H1 (cell line): ENCODE measurements around the gene PRKCZ. TPM values are rescaled to one million over a fixed set of nuclear protein-coding genes. Genes with fewer than 3 reads are reported as not detected.

Source experiments
- CTCF ChIA-PET: fragments of 300-600 bp; sonication (Branson Sonifier 250); formaldehyde crosslinking; loops from one replicate; lab custom pipeline; 2021; ENCODE audit not compliant: partially characterized antibody; lab: Charles Lee
- POLR2A ChIA-PET: fragments of 300-600 bp; sonication (Branson Sonifier 250); formaldehyde crosslinking; loops from one replicate; lab custom pipeline; 2021; ENCODE audit warnings: inconsistent platforms; ENCODE audit not compliant: partially characterized antibody; lab: Charles Lee
- DNase-seq, 2 experiments: peaks; one replicate each; pipeline versions ENCODE4 v3.0.0 to v3.0.0-alpha.2; 2010 to 2022; ENCODE audit warnings: low spot score in 2 of 2, low read depth in 1 of 2, mixed read lengths in 1 of 2
- FAIRE-seq: peaks from 2 replicates; lab custom pipeline; 2011; peaks lifted over from hg19 to GRCh38; lab: Jason Lieb, UNC
- H2AFZ ChIP-seq: 2 replicates; pipeline ENCODE4 v1.8.1; 2012; ENCODE audit warnings: low read length, inconsistent platforms
- H2AK5ac ChIP-seq: 2 replicates; pipeline ENCODE4 v1.6.1; 2013; ENCODE audit warnings: low read depth, low read length
- H2BK120ac ChIP-seq: replicated peaks from 2 replicates; pipeline ENCODE3; 2013; ENCODE audit warnings: low read depth, low read length, inconsistent platforms
- H2BK12ac ChIP-seq: 2 replicates; pipeline ENCODE4 v1.6.1; 2013; ENCODE audit warnings: low read depth, low read length
- H2BK15ac ChIP-seq: 2 replicates; pipeline ENCODE4 v1.6.1; 2013; ENCODE audit warnings: low read length
- H2BK20ac ChIP-seq: 2 replicates; pipeline ENCODE4 v1.6.1; 2013; ENCODE audit warnings: low read length
- H2BK5ac ChIP-seq: 2 replicates; pipeline ENCODE4 v1.6.1; 2013; ENCODE audit warnings: low read depth, low read length
- H3K14ac ChIP-seq: 2 replicates; pipeline ENCODE4 v1.6.1; 2013; ENCODE audit warnings: inconsistent platforms; ENCODE audit not compliant: insufficient read length
- H3K18ac ChIP-seq: 2 replicates; pipeline ENCODE4 v1.6.1; 2013; ENCODE audit warnings: low read length; ENCODE audit errors: extremely low read depth
- H3K23ac ChIP-seq: 2 replicates; pipeline ENCODE4 v1.6.1; 2013; ENCODE audit warnings: inconsistent platforms; ENCODE audit not compliant: insufficient read length
- H3K23me2 ChIP-seq: 2 replicates; pipeline ENCODE4 v1.6.1; 2013; ENCODE audit warnings: low read depth, low read length
- H3K27ac ChIP-seq: 2 replicates; pipeline ENCODE4 v1.6.1; 2011; ENCODE audit warnings: low read depth, low read length, inconsistent platforms
- H3K27me3 ChIP-seq, 4 experiments: replicated peaks in 1 of 4; 1 replicate in 1 of 4; 2 replicates in 3 of 4; pipeline versions ENCODE4 v1.6.1 to v1.8.1; 2011 to 2013; ENCODE audit warnings: low read length in 3 of 4, mild to moderate bottlenecking in 3 of 4, inconsistent platforms in 2 of 4, mixed read lengths in 2 of 4, moderate library complexity in 1 of 4; ENCODE audit not compliant: control insufficient read depth in 3 of 4, insufficient read depth in 3 of 4; ENCODE audit errors: extremely low read depth in 1 of 4
- H3K36me3 ChIP-seq, 4 experiments: 2 replicates each; pipeline versions ENCODE4 v1.6.1 to v1.8.1; 2011 to 2013; ENCODE audit warnings: mild to moderate bottlenecking in 4 of 4, low read length in 3 of 4, moderate library complexity in 2 of 4, control low read depth in 1 of 4, inconsistent platforms in 1 of 4; ENCODE audit not compliant: insufficient read depth in 4 of 4, control insufficient read depth in 2 of 4
- H3K4ac ChIP-seq: replicated peaks from 2 replicates; pipeline ENCODE3; 2013; ENCODE audit warnings: low read length, low read depth, mixed read lengths, inconsistent platforms; ENCODE audit not compliant: insufficient read length
- H3K4me1 ChIP-seq, 4 experiments: replicated peaks in 1 of 4; 1 replicate in 1 of 4; 2 replicates in 3 of 4; pipeline versions ENCODE4 v1.6.1 to v1.8.1; 2011 to 2013; ENCODE audit warnings: low read length in 3 of 4, inconsistent platforms in 2 of 4, mixed read lengths in 1 of 4; ENCODE audit not compliant: insufficient read depth in 4 of 4, control insufficient read depth in 3 of 4
- H3K4me2 ChIP-seq, 2 experiments: 2 replicates each; pipeline versions ENCODE4 v1.6.1 to v1.8.1; 2011 to 2013; ENCODE audit warnings: low read depth in 2 of 2, low read length in 2 of 2, control low read depth in 1 of 2, inconsistent platforms in 1 of 2, mild to moderate bottlenecking in 1 of 2; ENCODE audit not compliant: insufficient read depth in 1 of 2
- H3K4me3 ChIP-seq, 4 experiments: fragments of 200-600, 300-600 bp in 1 of 4; sonication (generic), shearing (Covaris generic), sonication (Bioruptor Twin) in 1 of 4; 2 replicates each; pipeline versions ENCODE4 v1.5.1 to v1.8.1; 2011 to 2016; ENCODE audit warnings: low read length in 4 of 4, low read depth in 3 of 4, control low read depth in 2 of 4, inconsistent platforms in 2 of 4, mild to moderate bottlenecking in 2 of 4, mixed read lengths in 1 of 4, moderate library complexity in 1 of 4; ENCODE audit not compliant: insufficient read depth in 2 of 4; ENCODE audit errors: extremely low read depth in 1 of 4
- H3K56ac ChIP-seq: replicated peaks from 2 replicates; pipeline ENCODE3; 2013; ENCODE audit warnings: low read depth, mild to moderate bottlenecking, mixed read lengths, low read length, inconsistent platforms; ENCODE audit not compliant: insufficient read length
- H3K79me1 ChIP-seq: 2 replicates; pipeline ENCODE4 v1.6.1; 2013; ENCODE audit warnings: low read depth, low read length, control low read depth
- H3K79me2 ChIP-seq, 2 experiments: 2 replicates each; pipeline versions ENCODE4 v1.6.1 to v1.8.1; 2012 to 2013; ENCODE audit warnings: low read length in 2 of 2, mild to moderate bottlenecking in 2 of 2, inconsistent platforms in 1 of 2; ENCODE audit not compliant: insufficient read depth in 2 of 2, control insufficient read depth in 1 of 2
- H3K9ac ChIP-seq, 4 experiments: replicated peaks in 1 of 4; 1 replicate in 1 of 4; 2 replicates in 3 of 4; pipeline versions ENCODE4 v1.6.1 to v1.8.1; 2011 to 2013; ENCODE audit warnings: low read depth in 3 of 4, low read length in 3 of 4, control low read depth in 2 of 4, mild to moderate bottlenecking in 2 of 4, moderate library complexity in 2 of 4, inconsistent platforms in 1 of 4; ENCODE audit errors: extremely low read depth in 1 of 4
- H3K9me3 ChIP-seq, 2 experiments: 2 replicates each; pipeline versions ENCODE4 v1.6.1 to v1.8.1; 2012 to 2013; ENCODE audit warnings: mild to moderate bottlenecking in 2 of 2, moderate library complexity in 2 of 2, control low read depth in 1 of 2, inconsistent platforms in 1 of 2, low read depth in 1 of 2, low read length in 1 of 2, mixed read lengths in 1 of 2; ENCODE audit not compliant: insufficient read depth in 2 of 2
- H4K20me1 ChIP-seq, 2 experiments: replicated peaks in 1 of 2; 2 replicates each; pipeline versions ENCODE3 to v1.8.1; 2011 to 2013; ENCODE audit warnings: inconsistent platforms in 2 of 2, low read length in 2 of 2, mild to moderate bottlenecking in 1 of 2; ENCODE audit not compliant: insufficient read depth in 2 of 2, control insufficient read depth in 1 of 2
- H4K5ac ChIP-seq: 2 replicates; pipeline ENCODE4 v1.6.1; 2013; ENCODE audit warnings: low read length, low read depth, mixed read lengths, inconsistent platforms; ENCODE audit not compliant: insufficient read length
- H4K8ac ChIP-seq: 2 replicates; pipeline ENCODE4 v1.8.0; 2013; ENCODE audit warnings: mild to moderate bottlenecking, moderate library complexity, low read length, inconsistent platforms; ENCODE audit not compliant: insufficient read depth; ENCODE audit errors: extremely low read depth
- H4K91ac ChIP-seq: replicated peaks from 2 replicates; pipeline ENCODE3; 2013; ENCODE audit warnings: low read length, mixed read lengths, inconsistent platforms; ENCODE audit not compliant: insufficient read length
- EZH2 ChIP-seq: fragments of 200-600 bp; sonication (generic); IDR thresholded peaks from 2 replicates; pipeline ENCODE4 v1.7.1; 2012; ENCODE audit warnings: low read depth, mild to moderate bottlenecking, moderate library complexity, low read length, inconsistent platforms; ENCODE audit not compliant: severe bottlenecking
- KDM4A ChIP-seq: IDR thresholded peaks from one replicate; pipeline ENCODE4 v1.7.1; 2012; ENCODE audit warnings: low read depth, mild to moderate bottlenecking, moderate library complexity, low read length, inconsistent platforms; ENCODE audit not compliant: severe bottlenecking
- WGBS, 2 experiments: shearing (Covaris generic) in 1 of 2; methylation state at CpG; one replicate each; pipeline versions ENCODE4 v1.1.6 to v1.1.7; 2013 to 2015; ENCODE audit warnings: low lambda C conversion rate in 2 of 2, mixed read lengths in 2 of 2, inconsistent platforms in 1 of 2, low coverage in 1 of 2, missing lambda C conversion rate in 1 of 2; ENCODE audit not compliant: insufficient replicate concordance in 2 of 2, insufficient coverage in 1 of 2, insufficient read length in 1 of 2; ENCODE audit errors: extremely low coverage in 1 of 2, missing lambda C conversion rate in 1 of 2; 5-methylcytosine and 5-hydroxymethylcytosine counted together
- polyA plus RNA-seq, 7 experiments: library from polyadenylated mRNA; depleted of rRNA in 3 of 7; stranded (reverse) in 5 of 7; unstranded in 2 of 7; fragments of >200 nt in 5 of 7; fragments of 200-250 nt in 2 of 7; gene quantifications; 1 replicate in 5 of 7; 2 replicates in 1 of 7; 4 replicates in 1 of 7; pipeline versions ENCODE4 v1.2.1 to v1.2.3, GENCODE V29; 2011 to 2013; ENCODE audit warnings: missing spikeins in 2 of 7, mixed read lengths in 2 of 7
- total RNA-seq: library from RNA; stranded (reverse); fragmentation: NEBNext Ultra II Directional; extraction: Animal tissue kit (Norgen Biotek cat#: 25700); gene quantifications from 2 replicates; pipeline ENCODE4 v1.2.1, GENCODE V29; 2021

PRKCZ gene
- total and polyA plus RNA-seq, 2 of the 8 experiments (the other 6 are each of a cell fraction or from before 2014, with no cell fraction given), result 37.4 to 45.1 TPM

DNA sequence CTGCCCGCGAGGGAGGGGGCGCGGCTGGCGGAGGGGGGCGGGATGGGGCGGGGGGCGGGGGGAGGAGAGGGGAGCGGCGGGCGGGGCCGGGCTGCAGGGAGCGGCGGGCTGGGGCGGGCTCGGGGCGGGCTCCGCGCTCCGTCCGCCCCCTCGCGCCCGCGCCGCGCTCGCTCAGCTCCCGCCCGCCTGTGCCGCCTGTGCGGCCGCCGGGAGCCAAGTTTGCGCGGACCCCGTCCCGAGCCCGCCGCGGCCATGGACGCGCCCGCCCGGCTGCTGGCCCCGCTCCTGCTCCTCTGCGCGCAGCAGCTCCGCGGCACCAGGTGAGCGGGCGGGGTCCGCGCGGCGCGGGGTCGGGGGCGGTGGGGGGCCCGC, 31.1 kb upstream of the PRKCZ start, which contains the start of gene GABRD:
Gene GABRD, plus strand, starts transcription at position 174 of the 372 bp plus-strand sequence. Its CDS starts 79 bp downstream, at position 253.
- H3K18ac ChIP-seq, result no peak within 1 kb of the TSS
- H3K36me3 ChIP-seq, result no peaks in the 10 kb centered on the region
- FAIRE-seq (no peak), DNase-seq (no peak)
- peak within 1 kb of the TSS; percentile 29; the same call in 1 of the 2 replicates for H2BK15ac ChIP-seq
- no peak within 1 kb of the TSS for H4K5ac ChIP-seq
- no peaks in the 10 kb centered on the region for H3K79me2 ChIP-seq
- H3K23ac ChIP-seq, result no peak within 1 kb of the TSS
- CTCF ChIA-PET, result interaction anchor here (1.0 to 8.0 kb wide), 5 partner anchors 10 to 58 kb away, joined by 3 to 66 read pairs (median 5); no protein-coding TSS in a partner anchor
- peak within 1 kb of the TSS; percentile 24 to 65 (median 36); a peak in 7 of 8 replicates for H3K4me3 ChIP-seq
- WGBS, 2 experiments, result no CpG with 5 or more reads among the region's 60 CpGs
- TF ChIP-seq KDM4A (peak; percentile 39), EZH2 (no peak)
- peak within 1 kb of the TSS; percentile 82 for H4K8ac ChIP-seq
- no peaks in the 10 kb centered on the region for H3K9me3 ChIP-seq
- H3K4me1 ChIP-seq, result peaks cover 0 to 10% (median 3%) of the 10 kb centered on the region in 4 experiments; a peak in 5 of 7 replicates
- no peak within 1 kb of the TSS for H2AK5ac ChIP-seq
- peak within 1 kb of the TSS; percentile 46 to 85 for H3K4me2 ChIP-seq
- no peak within 1 kb of the TSS for H2BK120ac ChIP-seq
- H2BK5ac ChIP-seq, result no peak within 1 kb of the TSS; the same call in 1 of the 2 replicates
- no peak within 1 kb of the TSS for H2BK12ac ChIP-seq
- H3K27ac ChIP-seq, result no peak within 1 kb of the TSS
- no peak within 1 kb of the TSS for H2BK20ac ChIP-seq
- peaks cover 3 to 19% (median 14%) of the 10 kb centered on the region in 4 experiments for H3K27me3 ChIP-seq
- no peak within 1 kb of the TSS for H3K4ac ChIP-seq
- H4K91ac ChIP-seq, result no peak within 1 kb of the TSS
- H3K23me2 ChIP-seq, result peaks cover 7% of the 10 kb centered on the region; the same call in 1 of the 2 replicates
- no peak within 1 kb of the TSS for H3K9ac ChIP-seq
- H3K79me1 ChIP-seq, result no peaks in the 10 kb centered on the region
- peak within 1 kb of the TSS; percentile 17; the same call in 1 of the 2 replicates for H2AFZ ChIP-seq
- H3K56ac ChIP-seq, result no peak within 1 kb of the TSS
- POLR2A ChIA-PET, result interaction anchor here (1.4 to 3.7 kb wide), 3 partner anchors 11 to 59 kb away, joined by 4 to 11 read pairs (median 4); no protein-coding TSS in a partner anchor
- peaks cover 0 to 4% of the 10 kb centered on the region in 2 experiments for H4K20me1 ChIP-seq
- H3K14ac ChIP-seq, result no peak within 1 kb of the TSS
